Measurements from ENCODE around the gene BACE1-AS.

The BACE1-AS gene

GRCh38 chr11:117292616-117293015, 1.5 kb downstream of the BACE1-AS start:
- no peak overlapping the region for H3K4me3 ChIP-seq (ENCODE audit: low read length, poor library complexity, severe bottlenecking)
- H3K36me3 ChIP-seq (ENCODE audit: insufficient read depth, low read length): no peaks in the 10 kb centered on the region
- no peak overlapping the region for H3K9ac ChIP-seq (ENCODE audit: low read depth, low read length, poor library complexity, severe bottlenecking)
- H3K4me2 ChIP-seq (ENCODE audit: low read depth, low read length, poor library complexity, severe bottlenecking): no peak overlapping the region
- no peaks in the 10 kb centered on the region for H3K9me2 ChIP-seq (replicated peaks; ENCODE audit: low read depth, low read length)
- no peak overlapping the region for H2AFZ ChIP-seq (ENCODE audit: low read length)
- no peaks in the 10 kb centered on the region for H3K79me2 ChIP-seq (ENCODE audit: insufficient read depth, low read length)
- no peaks in the 10 kb centered on the region for H4K20me1 ChIP-seq (ENCODE audit: insufficient read depth, low read length, poor library complexity, severe bottlenecking)
- H3K27me3 ChIP-seq (ENCODE audit: insufficient read depth, low read length, poor library complexity, severe bottlenecking): no peaks in the 10 kb centered on the region
- H3F3A ChIP-seq (ENCODE audit: low read depth): no peaks in the 10 kb centered on the region
- no peak for TF ChIP-seq CTCF (conservative IDR thresholded peaks at IDR 0.05; ENCODE audit: low read length)
- TF ChIP-seq EZH2phosphoT487 (IDR thresholded peaks at IDR 0.05; ENCODE audit: borderline replicate concordance): no peak
- peaks cover 3% of the 10 kb centered on the region for H3K4me1 ChIP-seq (ENCODE audit: insufficient read depth, low read length, poor library complexity, severe bottlenecking)
- H3K9me3 ChIP-seq (ENCODE audit: insufficient read depth, low read depth, low read length): no peaks in the 10 kb centered on the region

GRCh38 chr11:117295438-117296137, 4.4 kb downstream of the BACE1-AS start:
- Histone ChIP-seq H3K27me3 (ENCODE audit: insufficient read depth, low read length, poor library complexity, severe bottlenecking) (no peaks in the 10 kb centered on the region), H3K79me2 (ENCODE audit: insufficient read depth, low read length) (no peaks in the 10 kb centered on the region), H2AFZ (ENCODE audit: low read length) (no peak overlapping the region), H3K4me2 (ENCODE audit: low read depth, low read length, poor library complexity, severe bottlenecking) (no peak overlapping the region), H3K9ac (ENCODE audit: low read depth, low read length, poor library complexity, severe bottlenecking) (no peak overlapping the region), H3F3A (ENCODE audit: low read depth) (no peaks in the 10 kb centered on the region), H3K9me3 (ENCODE audit: insufficient read depth, low read depth, low read length) (no peaks in the 10 kb centered on the region), H3K4me1 (ENCODE audit: insufficient read depth, low read length, poor library complexity, severe bottlenecking) (no peaks in the 10 kb centered on the region), H3K4me3 (ENCODE audit: low read length, poor library complexity, severe bottlenecking) (no peak overlapping the region), H3K9me2 (replicated peaks; ENCODE audit: low read depth, low read length) (no peaks in the 10 kb centered on the region), H3K36me3 (ENCODE audit: insufficient read depth, low read length) (no peaks in the 10 kb centered on the region), H4K20me1 (ENCODE audit: insufficient read depth, low read length, poor library complexity, severe bottlenecking) (no peaks in the 10 kb centered on the region)
- TF ChIP-seq EZH2phosphoT487 (IDR thresholded peaks at IDR 0.05; ENCODE audit: borderline replicate concordance) (no peak), CTCF (conservative IDR thresholded peaks at IDR 0.05; ENCODE audit: low read length) (no peak)

- Histone ChIP-seq H3K4me1 (ENCODE audit: insufficient read depth, low read length, poor library complexity, severe bottlenecking) (no peaks in the 10 kb centered on the region), H2AFZ (ENCODE audit: low read length) (no peak overlapping the region), H3K79me2 (ENCODE audit: insufficient read depth, low read length) (no peaks in the 10 kb centered on the region), H3K36me3 (ENCODE audit: insufficient read depth, low read length) (no peaks in the 10 kb centered on the region), H3F3A (ENCODE audit: low read depth) (no peaks in the 10 kb centered on the region), H3K9ac (ENCODE audit: low read depth, low read length, poor library complexity, severe bottlenecking) (no peak overlapping the region), H3K27me3 (ENCODE audit: insufficient read depth, low read length, poor library complexity, severe bottlenecking) (no peaks in the 10 kb centered on the region), H3K9me3 (ENCODE audit: insufficient read depth, low read depth, low read length) (no peaks in the 10 kb centered on the region), H4K20me1 (ENCODE audit: insufficient read depth, low read length, poor library complexity, severe bottlenecking) (no peaks in the 10 kb centered on the region), H3K4me2 (ENCODE audit: low read depth, low read length, poor library complexity, severe bottlenecking) (no peak overlapping the region), H3K9me2 (replicated peaks; ENCODE audit: low read depth, low read length) (no peaks in the 10 kb centered on the region), H3K4me3 (ENCODE audit: low read length, poor library complexity, severe bottlenecking) (no peak overlapping the region)
- TF ChIP-seq CTCF (conservative IDR thresholded peaks at IDR 0.05; ENCODE audit: low read length) (no peak), EZH2phosphoT487 (IDR thresholded peaks at IDR 0.05; ENCODE audit: borderline replicate concordance) (no peak)
These were observed 5.7 kb downstream of the BACE1-AS start for GRCh38 chr11:117296881-117297280.
